ENCODE measurements around the gene MRPL19.

Gene MRPL19

DNA sequence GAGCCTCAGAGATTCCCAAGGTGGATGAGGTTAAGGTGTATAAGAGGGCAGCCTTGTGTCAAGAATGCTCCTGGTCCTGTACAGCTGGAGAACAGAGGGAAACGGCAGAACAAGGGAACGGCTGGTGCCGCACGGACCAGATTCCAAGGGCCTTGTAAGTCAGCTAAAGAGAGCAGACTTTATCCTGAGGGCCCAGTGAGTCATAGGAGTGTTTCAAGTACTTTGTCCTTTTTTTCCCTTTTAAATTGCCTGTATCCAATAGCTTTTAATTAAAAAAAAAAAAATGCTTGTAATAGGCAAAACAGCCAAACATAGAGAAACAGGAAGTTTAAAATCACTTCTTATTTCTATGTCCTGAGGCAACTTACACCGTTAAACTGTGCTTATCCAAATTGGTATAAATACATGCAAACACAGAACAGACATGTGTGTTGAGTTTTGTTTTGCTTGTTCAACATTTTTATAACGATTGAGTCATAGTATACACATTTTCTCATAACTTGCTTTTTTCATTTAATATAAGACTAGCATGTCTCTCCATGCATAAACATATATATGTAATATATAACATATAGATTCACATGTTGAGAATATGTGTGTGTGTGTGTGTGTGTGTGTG is 43.8 kb upstream of the MRPL19 start:
- Histone ChIP-seq H3K9me3 (no peaks in the 10 kb centered on the region), H3K36me3 (no peaks in the 10 kb centered on the region), H3K27ac (no peak overlapping the region), H3K27me3 (peaks cover 40% of the 10 kb centered on the region), H3K4me3 (ENCODE audit: low read depth in 1 of 2, low read length in 1 of 2) (no peak overlapping the region), H3K4me1 (ENCODE audit: control insufficient read depth in 1 of 2, insufficient read depth in 1 of 2, low read depth in 1 of 2, low read length in 1 of 2) (no peaks in the 10 kb centered on the region)
- TF ChIP-seq, protein P1, sequence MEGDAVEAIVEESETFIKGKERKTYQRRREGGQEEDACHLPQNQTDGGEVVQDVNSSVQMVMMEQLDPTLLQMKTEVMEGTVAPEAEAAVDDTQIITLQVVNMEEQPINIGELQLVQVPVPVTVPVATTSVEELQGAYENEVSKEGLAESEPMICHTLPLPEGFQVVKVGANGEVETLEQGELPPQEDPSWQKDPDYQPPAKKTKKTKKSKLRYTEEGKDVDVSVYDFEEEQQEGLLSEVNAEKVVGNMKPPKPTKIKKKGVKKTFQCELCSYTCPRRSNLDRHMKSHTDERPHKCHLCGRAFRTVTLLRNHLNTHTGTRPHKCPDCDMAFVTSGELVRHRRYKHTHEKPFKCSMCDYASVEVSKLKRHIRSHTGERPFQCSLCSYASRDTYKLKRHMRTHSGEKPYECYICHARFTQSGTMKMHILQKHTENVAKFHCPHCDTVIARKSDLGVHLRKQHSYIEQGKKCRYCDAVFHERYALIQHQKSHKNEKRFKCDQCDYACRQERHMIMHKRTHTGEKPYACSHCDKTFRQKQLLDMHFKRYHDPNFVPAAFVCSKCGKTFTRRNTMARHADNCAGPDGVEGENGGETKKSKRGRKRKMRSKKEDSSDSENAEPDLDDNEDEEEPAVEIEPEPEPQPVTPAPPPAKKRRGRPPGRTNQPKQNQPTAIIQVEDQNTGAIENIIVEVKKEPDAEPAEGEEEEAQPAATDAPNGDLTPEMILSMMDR (IDR thresholded peaks at IDR 0.05), result no peak

DNA sequence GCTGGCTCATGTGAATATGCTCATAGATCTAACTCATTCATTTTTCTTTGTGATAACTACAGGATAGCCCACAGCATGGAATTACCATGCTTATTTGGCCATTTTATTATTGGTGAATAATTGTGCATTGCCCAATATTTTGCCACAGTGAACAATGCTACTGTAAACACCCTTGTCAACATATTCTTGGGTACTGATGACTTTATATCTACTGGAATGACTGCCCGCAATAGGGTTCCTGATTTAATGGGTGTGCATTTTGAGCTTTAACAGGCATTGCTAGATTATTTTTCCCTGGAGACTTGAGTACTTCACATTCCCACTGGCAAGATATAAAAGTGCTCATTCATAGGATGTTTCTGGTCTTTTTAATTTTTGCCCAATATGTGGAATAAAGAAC is 43.1 kb upstream of the MRPL19 start:
- no peak overlapping the region for H3K27ac ChIP-seq
- no peaks in the 10 kb centered on the region for H3K9me3 ChIP-seq
- peaks cover 46% of the 10 kb centered on the region for H3K27me3 ChIP-seq
- no peak overlapping the region for H3K4me3 ChIP-seq (ENCODE audit: low read depth in 1 of 2, low read length in 1 of 2)
- H3K4me1 ChIP-seq (ENCODE audit: control insufficient read depth in 1 of 2, insufficient read depth in 1 of 2, low read depth in 1 of 2, low read length in 1 of 2), result no peaks in the 10 kb centered on the region
- TF ChIP-seq, protein P1 (IDR thresholded peaks at IDR 0.05), result no peak
- no peaks in the 10 kb centered on the region for H3K36me3 ChIP-seq

DNA sequence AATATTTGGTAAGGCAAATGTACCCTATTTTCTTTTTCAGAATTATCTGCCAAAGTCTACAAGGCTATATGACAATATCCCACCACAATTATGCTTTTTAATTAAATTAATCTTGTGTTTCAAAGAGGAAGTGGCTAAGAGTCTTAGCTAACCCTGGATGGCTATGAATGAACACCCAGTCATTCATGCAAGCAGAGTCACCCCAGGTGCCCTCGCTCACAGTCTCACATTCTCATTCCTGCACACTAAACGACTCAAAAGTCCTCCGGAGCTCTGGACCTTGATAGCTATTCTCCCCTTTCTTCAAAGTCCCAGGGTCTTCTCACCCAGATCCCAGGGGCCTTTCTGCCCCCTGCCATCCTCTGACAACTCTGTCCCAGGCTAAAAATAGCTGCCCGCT is 42.1 kb upstream of the MRPL19 start:
- H3K4me1 ChIP-seq (ENCODE audit: control insufficient read depth in 1 of 2, insufficient read depth in 1 of 2, low read depth in 1 of 2, low read length in 1 of 2), result no peaks in the 10 kb centered on the region
- H3K27me3 ChIP-seq, result peaks cover 56% of the 10 kb centered on the region
- H3K9me3 ChIP-seq, result no peaks in the 10 kb centered on the region
- no peaks in the 10 kb centered on the region for H3K36me3 ChIP-seq
- TF ChIP-seq, protein P1 (IDR thresholded peaks at IDR 0.05), result no peak
- no peak overlapping the region for H3K4me3 ChIP-seq (ENCODE audit: low read depth in 1 of 2, low read length in 1 of 2)
- H3K27ac ChIP-seq, result no peak overlapping the region

DNA sequence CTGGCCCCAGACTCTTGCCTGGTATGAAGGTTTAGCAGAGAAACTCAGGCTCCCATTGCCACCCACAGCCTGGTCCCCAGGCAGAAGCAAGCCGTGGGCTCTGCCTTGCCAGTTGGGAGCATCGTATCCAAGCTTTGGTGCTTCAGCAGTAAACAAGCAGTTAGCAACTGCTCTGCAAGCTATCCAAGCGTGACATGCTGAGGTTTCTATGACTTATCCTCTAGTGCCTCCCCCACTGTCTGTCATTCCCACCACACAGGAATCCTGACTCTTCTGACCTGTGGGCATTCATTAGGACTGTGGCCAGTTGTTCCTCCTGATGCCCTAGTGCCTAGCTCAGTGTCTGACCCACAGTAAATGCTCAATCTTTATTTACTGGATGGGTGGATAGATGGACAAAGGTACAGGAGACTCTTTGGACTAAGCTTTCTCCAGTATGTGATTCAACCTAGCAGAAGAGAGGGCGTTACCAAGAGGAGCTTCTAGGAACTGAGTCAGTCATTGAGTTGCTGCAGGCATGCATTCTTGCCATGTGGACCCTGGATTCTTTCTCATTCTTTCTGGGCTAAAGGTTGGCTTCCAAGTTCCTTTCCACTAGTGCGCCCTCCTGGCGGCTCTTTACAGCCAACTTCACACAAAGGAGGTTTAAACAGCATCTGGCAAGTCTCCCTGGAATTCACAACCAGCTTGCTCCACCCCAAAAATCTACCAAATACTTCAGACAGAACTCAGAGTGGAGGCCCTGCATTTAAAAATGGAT is 40.6 kb upstream of the MRPL19 start:
- Histone ChIP-seq H3K9me3 (no peaks in the 10 kb centered on the region), H3K4me3 (ENCODE audit: low read depth in 1 of 2, low read length in 1 of 2) (no peak overlapping the region), H3K27me3 (peaks cover 71% of the 10 kb centered on the region), H3K27ac (no peak overlapping the region), H3K4me1 (ENCODE audit: control insufficient read depth in 1 of 2, insufficient read depth in 1 of 2, low read depth in 1 of 2, low read length in 1 of 2) (no peaks in the 10 kb centered on the region), H3K36me3 (no peaks in the 10 kb centered on the region)
- TF ChIP-seq, protein P1 (IDR thresholded peaks at IDR 0.05), result no peak

DNA sequence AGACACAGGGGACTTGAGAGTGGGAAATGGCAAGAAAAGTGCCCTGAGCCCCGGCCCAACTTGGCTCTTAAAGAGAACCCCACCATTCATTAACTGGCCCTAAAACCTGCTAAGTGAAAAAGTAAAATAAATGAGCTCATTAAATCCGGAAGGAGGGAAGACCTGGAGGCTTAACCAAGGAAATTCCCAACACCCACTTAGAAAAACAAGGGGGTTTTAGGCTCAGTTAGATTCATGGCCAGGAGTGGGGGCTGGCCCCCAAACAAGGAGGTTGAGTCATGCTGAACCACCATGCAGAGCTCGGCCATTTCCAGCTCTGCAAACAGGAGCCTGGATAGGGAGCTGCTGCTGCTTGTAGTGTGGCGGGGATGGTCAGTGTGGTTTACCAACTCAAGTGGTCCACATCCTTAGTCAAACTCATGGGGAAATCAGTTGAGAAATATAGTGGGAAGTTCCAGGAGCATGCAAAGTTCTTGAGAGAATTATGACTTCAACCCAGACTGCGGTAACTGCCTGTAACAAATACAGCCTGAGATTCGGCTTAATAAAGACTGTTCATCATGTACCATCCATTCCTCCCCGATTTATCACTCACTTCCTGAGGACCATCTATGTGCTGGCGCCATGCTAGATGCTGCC is 39.7 kb upstream of the MRPL19 start:
- TF ChIP-seq, protein P1 (IDR thresholded peaks at IDR 0.05), result no peak
- H3K36me3 ChIP-seq, result no peaks in the 10 kb centered on the region
- no peaks in the 10 kb centered on the region for H3K9me3 ChIP-seq
- peaks cover 72% of the 10 kb centered on the region for H3K27me3 ChIP-seq
- no peaks in the 10 kb centered on the region for H3K4me1 ChIP-seq (ENCODE audit: control insufficient read depth in 1 of 2, insufficient read depth in 1 of 2, low read depth in 1 of 2, low read length in 1 of 2)
- no peak overlapping the region for H3K4me3 ChIP-seq (ENCODE audit: low read depth in 1 of 2, low read length in 1 of 2)
- no peak overlapping the region for H3K27ac ChIP-seq

Data from neutrophil (primary cell).